GM06990 (cell line): ENCODE results near the gene IL16.

Experiments used
- DNase-seq: peaks from one replicate; pipeline ENCODE4 v3.0.0-alpha.2; 2011; ENCODE audit not compliant: insufficient read length; ENCODE audit errors: extremely low read depth
- H3K27me3 ChIP-seq: replicated peaks from 2 replicates; pipeline ENCODE4 v1.6.0; 2011; ENCODE audit warnings: low read length; ENCODE audit not compliant: control insufficient read depth, insufficient read depth
- H3K36me3 ChIP-seq: 2 replicates; pipeline ENCODE4 v1.5.1; 2011; ENCODE audit warnings: low read length; ENCODE audit not compliant: control insufficient read depth, insufficient read depth
- H3K4me3 ChIP-seq: replicated peaks from 2 replicates; pipeline ENCODE4 v1.5.1; 2011; ENCODE audit warnings: low read depth, mild to moderate bottlenecking, control low read depth, low read length
- CTCF ChIP-seq: IDR thresholded peaks from 2 replicates; pipeline ENCODE4 v1.5.1; 2011; ENCODE audit warnings: low read length, control low read depth, mild to moderate bottlenecking, inconsistent platforms; ENCODE audit not compliant: insufficient read depth, poor library complexity, severe bottlenecking

The IL16 gene

GRCh38 chr15:81282606-81282895 is 85.9 kb downstream of the IL16 start:
- H3K27me3 ChIP-seq = no peaks in the 10 kb centered on the region
- DNase-seq = no peak
- no peak for TF ChIP-seq CTCF
- H3K4me3 ChIP-seq = no peak overlapping the region
- H3K36me3 ChIP-seq = no peaks in the 10 kb centered on the region

- no peak for DNase-seq
- no peak for TF ChIP-seq CTCF
- Histone ChIP-seq H3K27me3 (no peaks in the 10 kb centered on the region), H3K36me3 (no peaks in the 10 kb centered on the region), H3K4me3 (no peak overlapping the region)
Observed at GRCh38 chr15:81282911-81283310, 86.2 kb downstream of the IL16 start.

- Histone ChIP-seq H3K4me3 (no peak overlapping the region), H3K36me3 (no peaks in the 10 kb centered on the region), H3K27me3 (no peaks in the 10 kb centered on the region)
- no peak for TF ChIP-seq CTCF
- DNase-seq = no peak
Observed at GRCh38 chr15:81284256-81285031, 87.8 kb downstream of the IL16 start.

GRCh38 chr15:81285461-81285860 is 88.8 kb downstream of the IL16 start:
- TF ChIP-seq CTCF = no peak
- no peak for DNase-seq
- no peaks in the 10 kb centered on the region for H3K36me3 ChIP-seq
- no peaks in the 10 kb centered on the region for H3K27me3 ChIP-seq
- no peak overlapping the region for H3K4me3 ChIP-seq

- TF ChIP-seq CTCF = no peak
- H3K27me3 ChIP-seq = no peaks in the 10 kb centered on the region
- H3K36me3 ChIP-seq = no peaks in the 10 kb centered on the region
- no peak overlapping the region for H3K4me3 ChIP-seq
- DNase-seq = no peak
Observed at GRCh38 chr15:81286621-81287121, 90.0 kb downstream of the IL16 start.

- H3K27me3 ChIP-seq = no peaks in the 10 kb centered on the region
- H3K4me3 ChIP-seq = no peak overlapping the region
- H3K36me3 ChIP-seq = no peaks in the 10 kb centered on the region
- no peak for DNase-seq
- no peak for TF ChIP-seq CTCF
Observed at GRCh38 chr15:81288040-81288439, 91.4 kb downstream of the IL16 start.
